Activated CD8-positive, alpha-beta memory T cell treated with anti-CD3 and anti-CD28 coated beads for 24 hours (primary cell): ENCODE data around the gene RABAC1.

ENCODE experiments used
- DNase-seq: peaks from one replicate; pipeline ENCODE4 v3.0.0-alpha.2; 2020

Gene RABAC1

GRCh38 chr19:41988947-41989346, 29.8 kb upstream of the RABAC1 start:
- DNase-seq, result no peak

- DNase-seq, result no peak
These were observed 28.2 kb upstream of the RABAC1 start for GRCh38 chr19:41987141-41987860.

DNA sequence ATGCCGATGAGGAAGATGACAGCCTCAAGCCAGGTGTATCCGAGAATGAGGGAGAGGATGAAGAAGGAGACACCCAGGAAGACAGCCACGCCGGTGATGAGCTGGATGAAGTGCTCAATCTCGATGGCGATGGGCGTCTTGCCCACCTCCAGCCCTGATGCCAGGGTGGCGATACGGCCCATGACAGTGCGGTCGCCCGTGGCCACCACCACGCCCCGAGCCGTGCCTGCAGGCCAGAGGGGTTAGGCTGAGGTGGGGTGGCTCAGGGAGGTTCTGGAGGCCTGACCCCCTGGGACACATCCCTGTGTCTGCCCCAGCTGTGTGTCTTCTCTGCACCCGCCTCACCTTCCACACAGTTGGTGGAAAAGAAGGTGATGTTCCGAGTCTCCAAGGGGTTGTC, 25.8 kb upstream of the RABAC1 start:
- DNase-seq, result no peak

DNA sequence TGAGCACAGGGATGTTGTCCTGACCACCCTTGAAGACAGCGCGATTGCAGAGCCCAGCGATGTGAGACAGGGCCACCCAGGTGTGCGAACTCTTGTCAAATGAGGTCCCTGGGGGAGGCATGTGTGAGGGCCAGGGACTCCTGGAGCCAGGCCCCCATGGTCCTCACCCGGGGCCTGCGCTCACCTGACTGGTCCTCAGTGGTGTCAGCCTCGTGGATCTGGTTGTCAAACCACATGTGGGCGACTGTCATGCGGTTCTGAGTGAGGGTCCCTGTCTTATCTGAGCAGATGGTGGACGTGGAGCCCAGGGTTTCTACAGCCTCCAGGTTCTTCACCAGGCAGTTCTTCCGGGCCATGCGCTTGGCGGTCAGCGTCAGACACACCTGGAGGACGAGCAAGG, 22.6 kb upstream of the RABAC1 start:
- DNase-seq, result no peak

- DNase-seq, result no peak
These were observed 19.3 kb upstream of the RABAC1 start for GRCh38 chr19:41978470-41978869.

DNA sequence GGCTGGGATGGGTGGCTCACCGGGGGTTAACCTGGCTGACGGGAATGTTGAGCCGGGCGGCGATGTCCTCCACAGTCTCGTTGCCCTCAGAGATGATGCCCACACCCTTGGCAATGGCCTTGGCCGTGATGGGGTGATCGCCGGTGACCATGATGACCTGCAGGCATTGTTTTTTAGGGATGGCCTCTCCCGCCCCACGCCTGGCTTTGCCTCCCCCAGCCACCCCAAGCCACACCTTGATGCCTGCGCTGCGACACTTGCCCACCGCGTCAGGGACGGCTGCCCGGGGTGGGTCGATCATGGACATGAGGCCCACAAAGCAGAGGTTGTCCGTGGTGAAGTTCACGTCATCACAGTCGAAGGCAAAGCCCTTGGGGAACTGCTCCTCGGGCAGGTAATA, 18.8 kb upstream of the RABAC1 start:
- DNase-seq, result no peak

DNA sequence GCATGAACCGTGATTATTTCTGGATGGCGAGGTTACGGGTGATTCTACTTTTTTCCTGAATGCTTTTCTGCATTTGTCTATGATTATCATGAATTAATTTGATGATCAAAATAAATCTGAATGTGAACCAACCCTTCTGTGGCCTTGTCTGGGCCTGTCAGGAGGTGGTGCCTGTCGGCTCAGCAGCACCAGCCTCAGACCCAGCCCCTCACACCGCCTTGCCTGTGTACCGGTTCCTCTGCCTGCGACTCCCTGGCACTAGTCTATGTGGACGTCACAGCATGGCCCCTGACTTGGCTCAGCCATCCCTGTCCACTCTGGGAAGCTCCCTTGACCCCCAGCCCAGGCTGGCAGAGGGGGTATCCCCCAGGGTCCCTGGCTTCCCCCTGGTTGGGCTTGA, 15.5 kb upstream of the RABAC1 start:
- DNase-seq, result no peak

DNA sequence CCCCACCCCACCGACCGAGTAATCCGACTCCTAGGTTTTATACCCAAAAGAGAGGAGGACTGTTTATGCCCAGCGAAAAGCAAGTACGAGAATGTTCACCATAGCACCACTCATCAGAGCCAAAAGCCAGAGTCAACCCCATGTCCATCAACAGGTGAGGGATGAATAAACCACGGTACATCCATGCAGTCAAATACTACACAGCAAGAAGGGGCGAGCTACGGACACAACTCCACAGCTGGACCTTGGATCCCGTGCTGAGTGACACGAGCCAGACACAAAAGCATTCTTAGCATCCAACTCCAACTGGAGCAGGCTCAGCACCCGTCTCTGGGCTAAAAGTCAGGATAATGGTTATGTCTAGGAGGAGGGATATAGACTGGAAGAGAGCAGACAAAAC, 12.2 kb upstream of the RABAC1 start:
- DNase-seq, result no peak

DNA sequence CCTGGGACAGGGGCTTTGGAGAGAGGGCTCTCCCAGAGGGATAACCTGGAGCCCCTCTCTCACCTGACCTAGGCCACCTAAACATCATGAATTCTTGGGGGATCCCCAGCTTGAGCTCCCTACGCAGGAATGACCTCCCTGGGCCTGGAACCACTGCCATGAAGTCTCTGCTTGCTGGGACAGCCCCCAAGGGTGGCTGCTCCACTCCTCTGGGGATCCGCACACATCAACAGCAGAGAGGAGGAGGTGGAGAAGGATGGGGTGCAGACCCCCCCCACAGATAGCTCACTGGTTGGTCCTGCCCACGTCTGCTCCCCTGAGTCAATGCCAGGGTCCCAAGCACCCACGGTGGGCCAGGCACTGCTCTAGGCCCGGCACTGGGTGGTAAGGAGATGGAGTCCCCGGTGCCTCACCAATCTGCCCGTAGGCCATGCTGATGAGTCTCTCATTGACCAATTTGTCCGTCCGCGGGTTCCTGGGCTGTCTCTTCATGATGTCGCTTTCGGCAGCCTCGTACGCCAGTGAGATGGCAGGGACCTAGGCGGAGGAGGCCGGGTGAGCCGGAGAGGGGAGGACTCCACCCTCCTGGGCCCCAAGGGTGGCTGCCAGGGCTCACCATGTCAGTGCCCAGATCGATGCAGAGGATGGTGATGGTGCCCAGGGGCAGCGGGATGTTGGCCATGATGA, 10.8 kb upstream of the RABAC1 start:
- no peak for DNase-seq

- no peak for DNase-seq
These were observed 9.9 kb upstream of the RABAC1 start for GRCh38 chr19:41968751-41969595.

DNA sequence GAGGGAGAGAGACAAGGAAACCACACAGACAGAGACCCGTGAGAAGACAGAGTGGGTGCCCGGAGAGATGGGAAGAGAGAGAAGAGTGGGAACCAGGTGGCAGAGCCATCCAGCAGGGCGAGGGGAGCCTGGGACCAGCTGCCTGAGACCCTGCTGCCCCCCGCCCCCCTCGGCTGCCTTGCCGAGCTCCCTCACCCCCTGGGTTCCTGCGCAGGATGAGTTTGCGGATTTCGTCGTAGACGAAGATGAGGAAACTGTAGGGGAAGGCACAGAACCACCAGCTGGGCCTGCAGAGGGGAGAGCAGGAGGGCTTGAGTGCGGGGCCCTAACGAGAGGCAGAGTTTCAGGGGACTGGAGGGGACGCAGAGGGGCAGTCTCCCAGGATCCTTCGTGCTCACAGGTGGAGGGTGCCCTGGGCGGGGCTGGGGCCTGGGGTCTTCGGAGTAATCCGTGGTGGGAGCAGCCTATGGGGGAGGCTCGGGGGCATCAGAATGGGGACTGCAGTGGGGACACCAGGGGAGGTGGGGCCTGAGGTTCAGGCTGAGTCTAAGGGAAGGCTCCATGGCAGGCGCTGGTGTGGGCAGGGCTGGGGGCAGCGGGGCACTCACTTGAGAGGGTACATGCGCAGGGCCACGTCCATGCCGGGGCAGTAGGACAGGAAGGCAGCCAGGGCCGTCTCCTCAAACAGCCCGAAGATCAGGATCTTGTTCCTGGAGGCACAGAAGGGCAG, 8.1 kb upstream of the RABAC1 start:
- DNase-seq, result no peak

DNA sequence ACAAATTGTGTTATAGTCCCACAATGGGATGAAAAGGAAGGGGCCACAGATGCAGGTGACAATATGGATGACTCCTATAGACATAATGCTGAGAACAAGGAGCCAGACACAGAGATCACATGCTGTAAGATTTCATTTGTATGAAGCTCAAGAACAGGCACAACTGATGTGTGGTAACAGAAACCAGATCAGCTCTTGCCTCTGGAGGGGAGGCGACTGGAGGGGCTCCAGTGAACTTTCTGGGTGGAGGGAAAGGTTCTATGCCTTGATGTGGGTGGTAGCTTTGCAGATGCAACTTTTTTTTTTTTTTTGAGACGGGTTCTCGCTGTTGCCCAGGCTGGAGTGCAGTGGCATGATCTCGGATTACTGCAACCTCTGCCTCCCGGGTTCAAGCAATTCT, 6.0 kb upstream of the RABAC1 start:
- DNase-seq, result no peak

DNA sequence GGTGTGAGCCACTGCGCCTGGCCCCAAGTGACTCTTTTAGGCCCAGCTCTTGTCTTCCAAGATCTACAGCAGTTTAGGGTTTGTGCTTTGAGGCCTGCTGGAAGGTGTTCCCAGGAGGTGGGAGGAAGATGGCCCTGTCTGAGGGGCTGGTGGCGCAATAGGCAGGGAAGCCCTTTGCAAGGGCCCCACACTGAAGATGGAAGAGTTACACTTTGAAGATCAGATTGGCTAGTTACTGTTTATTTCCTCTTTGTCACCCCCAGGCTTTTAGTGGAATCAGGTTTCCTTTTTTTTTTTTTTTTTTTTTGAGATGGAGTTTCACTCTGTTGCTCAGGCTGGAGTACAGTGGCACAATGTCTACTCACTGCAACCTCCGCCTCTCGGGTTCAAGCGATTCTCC, 1.9 kb upstream of the RABAC1 start:
- no peak for DNase-seq

DNA sequence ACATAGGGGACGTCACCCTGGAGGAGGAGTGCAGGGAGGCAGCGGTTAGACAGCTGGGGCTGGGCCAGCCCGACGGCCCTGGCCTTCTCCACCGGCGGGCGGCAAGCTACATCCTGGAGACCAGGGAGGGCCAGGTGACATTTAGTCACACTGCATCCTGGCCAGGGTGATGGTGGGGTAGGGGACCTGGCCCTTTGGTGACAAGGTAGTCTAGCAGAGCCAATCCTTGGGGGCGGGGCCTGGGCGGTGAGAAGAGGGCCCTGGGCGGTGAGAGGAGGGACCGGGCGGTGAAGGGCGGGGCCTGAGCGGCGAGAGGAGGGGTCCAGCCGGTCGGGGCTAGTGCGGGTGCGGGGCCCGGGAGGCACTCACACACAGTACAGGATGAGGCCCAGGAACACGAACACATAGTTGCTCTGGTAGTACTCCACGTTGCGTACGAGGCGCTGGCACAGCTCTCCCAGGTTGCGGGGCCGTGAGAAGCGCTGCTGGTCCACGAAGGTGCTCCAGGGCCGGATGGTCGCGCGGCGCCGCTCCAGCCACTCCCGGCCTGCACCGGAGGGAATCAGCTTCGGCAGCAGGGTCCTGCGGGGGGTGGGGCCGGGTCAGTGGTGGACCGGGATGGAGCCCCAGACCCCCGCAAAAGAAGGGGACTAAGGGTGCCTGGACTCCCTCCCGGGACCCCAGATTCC, 610 bp downstream of the RABAC1 start:
- DNase-seq, result peak; percentile 91

DNA sequence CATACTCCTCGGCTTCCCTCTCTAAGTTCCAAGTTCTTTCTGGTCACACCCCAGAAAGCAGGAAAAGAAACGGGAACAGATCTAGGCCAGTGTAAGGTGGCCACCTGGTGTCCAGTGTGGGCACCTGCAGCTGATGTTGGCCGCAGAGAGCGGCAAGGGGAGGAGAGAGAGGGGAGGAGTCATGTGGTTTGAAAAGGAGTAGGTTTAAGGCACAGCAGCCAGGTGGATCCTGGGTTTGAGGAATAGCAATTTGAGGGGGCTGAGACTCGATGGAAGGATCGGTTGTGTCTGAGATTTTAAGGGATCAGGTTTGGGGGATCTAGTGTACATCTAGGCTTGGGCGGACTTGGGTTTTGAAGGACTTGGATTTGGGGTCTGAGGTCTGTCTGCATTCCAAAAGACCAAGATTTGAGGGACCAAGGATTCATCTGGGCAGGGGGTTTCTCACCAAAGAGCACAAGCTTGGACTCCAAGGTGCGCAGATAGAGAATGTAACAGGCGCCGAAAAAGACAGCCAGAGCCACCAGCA, 1.2 kb downstream of the RABAC1 start:
- peak; percentile 66 for DNase-seq

DNA sequence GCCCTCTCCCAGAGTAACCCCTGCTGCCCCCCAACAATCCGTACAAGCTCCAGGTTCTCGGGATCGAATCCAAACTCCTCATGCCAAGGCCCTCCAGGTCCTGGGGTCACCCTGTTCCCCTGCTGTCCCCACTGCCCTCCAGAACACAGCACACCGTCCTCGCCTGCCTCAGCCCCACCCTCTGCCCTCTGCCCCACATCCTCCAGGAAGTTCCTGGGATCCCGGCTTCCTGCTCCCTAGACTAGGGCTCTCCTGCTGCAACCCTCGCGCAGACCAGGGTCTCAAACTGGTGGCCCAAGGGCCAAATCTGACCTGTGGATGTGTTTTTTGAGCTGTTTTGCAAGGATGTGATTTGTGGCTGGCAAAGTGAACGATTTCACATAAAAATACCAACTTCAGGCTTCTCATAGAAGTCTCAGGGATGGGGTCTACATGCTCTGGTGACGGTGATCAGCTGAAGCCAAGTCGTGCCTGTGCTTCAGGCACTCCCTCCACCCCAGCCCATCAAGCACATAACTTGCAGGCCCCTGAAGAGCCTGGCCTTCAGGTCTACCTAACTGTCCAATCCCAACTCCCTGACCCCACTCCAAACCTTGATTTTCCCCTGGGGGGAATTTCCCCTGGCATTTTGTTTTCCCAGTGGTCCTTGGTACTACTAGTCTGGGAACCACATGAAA, 1.8 kb downstream of the RABAC1 start:
- no peak for DNase-seq

DNA sequence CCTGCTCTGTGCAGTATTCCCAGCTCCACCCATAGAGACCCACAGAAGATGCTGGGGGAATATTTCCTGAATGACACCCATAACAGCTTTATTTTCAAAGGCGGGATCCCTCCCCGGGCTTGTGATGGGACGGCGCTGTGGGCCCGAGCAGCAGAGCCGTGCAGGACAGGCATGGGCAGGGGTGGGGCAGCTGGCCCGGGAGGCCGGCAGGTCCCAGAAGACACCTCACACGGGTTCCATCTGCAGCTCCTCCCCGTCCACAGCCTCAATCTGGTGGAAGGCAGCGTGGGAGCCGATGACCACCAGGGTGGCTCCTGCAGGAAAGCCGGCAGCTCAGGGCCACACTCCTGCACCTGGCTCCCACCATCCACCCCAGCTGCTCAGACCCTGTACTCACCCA, 2.5 kb downstream of the RABAC1 start:
- DNase-seq, result no peak

GRCh38 chr19:41955521-41955920, 3.6 kb downstream of the RABAC1 start:
- no peak for DNase-seq

DNA sequence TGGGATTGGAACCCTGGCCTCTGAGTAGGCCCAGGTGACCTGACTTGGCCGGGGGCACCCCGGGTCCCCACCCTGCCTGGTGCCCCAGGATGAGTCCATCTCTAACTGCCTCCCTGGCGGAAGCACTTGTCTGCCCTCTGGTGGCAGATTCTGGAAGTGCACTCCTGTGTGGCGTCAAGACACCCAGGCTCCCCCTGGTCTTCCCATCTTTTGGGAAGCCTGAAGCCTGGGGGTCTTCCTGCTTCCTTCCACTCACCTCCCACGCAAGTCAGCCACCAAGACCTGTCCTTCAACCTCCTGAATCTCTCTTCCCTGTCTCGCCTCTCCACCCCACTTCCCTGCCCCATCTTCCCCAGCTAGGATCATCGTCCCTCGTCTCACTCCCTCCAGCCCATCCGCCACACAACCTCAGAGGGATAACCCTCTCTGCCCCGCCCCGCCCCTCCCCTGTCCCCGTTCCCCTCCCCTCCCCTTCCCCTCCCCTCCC, 7.4 kb downstream of the RABAC1 start:
- DNase-seq, result peak; percentile 99

- no peak for DNase-seq
These were observed 12.0 kb downstream of the RABAC1 start for GRCh38 chr19:41947091-41947490.

DNA sequence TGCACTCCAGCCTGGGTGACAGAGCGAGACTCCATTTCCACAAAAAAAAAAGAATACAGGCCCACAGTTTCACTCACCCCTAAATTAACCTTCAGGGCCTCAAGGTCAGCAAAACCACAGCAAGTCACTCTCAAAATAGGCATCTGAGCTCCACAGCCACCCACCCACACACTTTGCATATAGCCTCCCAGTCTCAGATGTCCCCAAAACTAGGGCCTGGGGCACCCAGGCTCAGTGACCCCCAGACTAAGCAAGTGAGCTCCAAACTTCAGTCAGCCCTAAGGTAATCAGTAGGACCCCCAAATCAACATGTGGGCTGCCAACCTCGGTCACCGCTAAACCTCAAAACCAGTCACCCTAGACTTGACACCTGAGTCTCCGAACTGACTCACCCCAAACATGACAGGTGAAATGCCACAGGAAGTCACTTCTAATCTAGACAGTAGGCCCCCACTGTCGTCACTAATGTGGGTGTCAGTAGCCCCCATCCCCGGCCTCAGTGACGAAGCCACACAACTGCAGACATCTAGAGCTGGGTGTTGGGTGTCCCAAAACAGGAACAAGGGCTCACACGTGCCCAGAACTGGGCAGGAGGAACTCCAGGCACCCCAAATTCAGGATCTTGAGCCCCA, 13.9 kb downstream of the RABAC1 start:
- DNase-seq, result peak; percentile 90
